Esophagus squamous epithelium (tissue), 4 donors: ENCODE data around the gene MIA.

Experiments
- CTCF ChIP-seq, 6 experiments: fragments of 450-650 bp in 4 of 6; fragments of 200-600 bp in 2 of 6; sonication (generic) in 2 of 6; IDR thresholded peaks; one replicate each; pipeline ENCODE4 v1.5.1; 2016 to 2019; ENCODE audit warnings: antibody characterized with exemption in 6 of 6, mild to moderate bottlenecking in 4 of 6, moderate library complexity in 4 of 6
- POLR2A ChIP-seq, 4 donors: fragments of 450-650 bp; IDR thresholded peaks; one replicate each; pipeline ENCODE4 v1.6.1; 2017; ENCODE audit warnings: antibody characterized with exemption in 4 of 4, mild to moderate bottlenecking in 4 of 4, moderate library complexity in 3 of 4

DNA sequence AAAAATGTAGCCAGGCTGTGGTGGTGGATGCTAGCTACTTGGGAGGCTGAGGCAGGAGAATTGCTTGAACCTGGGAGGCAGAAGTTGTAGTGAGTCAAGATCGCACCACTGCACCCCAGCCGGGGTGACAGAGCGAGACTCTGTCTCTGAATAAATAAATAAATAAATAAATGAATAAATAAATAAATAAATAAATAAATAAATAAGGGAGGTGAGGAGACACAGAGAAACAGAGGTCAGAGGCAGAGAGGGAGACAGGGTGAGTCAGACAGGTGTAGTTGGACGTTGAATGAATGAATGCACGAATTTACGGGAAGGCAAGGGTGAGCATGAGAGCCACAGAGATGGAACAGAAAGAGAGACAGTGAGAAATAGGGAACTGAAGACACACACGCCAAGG is 5.8 kb downstream of the MIA start:
- TF ChIP-seq CTCF (IDR thresholded peaks at IDR 0.05): no peak
- no peak for TF ChIP-seq POLR2A (IDR thresholded peaks at IDR 0.05)
